NCI-H748 (cell line): Measurements from ENCODE around the gene YARS1.
A peak's percentile ranks its signal among the peaks of the same experiment; 100 is the strongest.

Experiments
- DNase-seq: peaks from one replicate; lab custom pipeline; 2025; ENCODE audit not compliant: unreplicated experiment; lab: John Stamatoyannopoulos, UW

The YARS1 gene

GRCh38 chr1:32766328-32766972, 50.7 kb downstream of the YARS1 start:
- no peak for DNase-seq

- no peak for DNase-seq
Measured at GRCh38 chr1:32765570-32766327, 51.4 kb downstream of the YARS1 start.

GRCh38 chr1:32764826-32765569, 52.2 kb downstream of the YARS1 start:
- no peak for DNase-seq

GRCh38 chr1:32763221-32763620, 53.9 kb downstream of the YARS1 start:
- DNase-seq = no peak

GRCh38 chr1:32761936-32762335, 55.2 kb downstream of the YARS1 start:
- no peak for DNase-seq

- no peak for DNase-seq
Measured at GRCh38 chr1:32761253-32761877, 55.8 kb downstream of the YARS1 start.

- DNase-seq = no peak
Measured at GRCh38 chr1:32759997-32760623, 57.0 kb downstream of the YARS1 start.

GRCh38 chr1:32759521-32759981, 57.6 kb downstream of the YARS1 start:
- DNase-seq = no peak

GRCh38 chr1:32758795-32759430, 58.2 kb downstream of the YARS1 start:
- no peak for DNase-seq

- DNase-seq = no peak
Measured at GRCh38 chr1:32758177-32758794, 58.9 kb downstream of the YARS1 start.

- DNase-seq = no peak
Measured at GRCh38 chr1:32757213-32757895, 59.8 kb downstream of the YARS1 start.

GRCh38 chr1:32755810-32756159, 61.4 kb downstream of the YARS1 start:
- DNase-seq = no peak

GRCh38 chr1:32755098-32755809, 61.9 kb downstream of the YARS1 start:
- no peak for DNase-seq

- DNase-seq = peak; percentile 54
Measured at GRCh38 chr1:32754317-32755097, 62.7 kb downstream of the YARS1 start.

- peak; percentile 84 for DNase-seq
Measured at GRCh38 chr1:32753532-32754316, 63.4 kb downstream of the YARS1 start.

- DNase-seq = no peak
Measured at GRCh38 chr1:32749771-32750170, 67.4 kb downstream of the YARS1 start.

GRCh38 chr1:32749332-32749731, 67.8 kb downstream of the YARS1 start:
- no peak for DNase-seq
